NCI-H1092 treated with DMSO at 0.1 percent for 48 hours (cell line): Measurements from ENCODE around the gene YARS2.

ENCODE experiments used
- DNase-seq: peaks from one replicate; lab custom pipeline; 2025; lab: John Stamatoyannopoulos, UW

The YARS2 gene

DNA sequence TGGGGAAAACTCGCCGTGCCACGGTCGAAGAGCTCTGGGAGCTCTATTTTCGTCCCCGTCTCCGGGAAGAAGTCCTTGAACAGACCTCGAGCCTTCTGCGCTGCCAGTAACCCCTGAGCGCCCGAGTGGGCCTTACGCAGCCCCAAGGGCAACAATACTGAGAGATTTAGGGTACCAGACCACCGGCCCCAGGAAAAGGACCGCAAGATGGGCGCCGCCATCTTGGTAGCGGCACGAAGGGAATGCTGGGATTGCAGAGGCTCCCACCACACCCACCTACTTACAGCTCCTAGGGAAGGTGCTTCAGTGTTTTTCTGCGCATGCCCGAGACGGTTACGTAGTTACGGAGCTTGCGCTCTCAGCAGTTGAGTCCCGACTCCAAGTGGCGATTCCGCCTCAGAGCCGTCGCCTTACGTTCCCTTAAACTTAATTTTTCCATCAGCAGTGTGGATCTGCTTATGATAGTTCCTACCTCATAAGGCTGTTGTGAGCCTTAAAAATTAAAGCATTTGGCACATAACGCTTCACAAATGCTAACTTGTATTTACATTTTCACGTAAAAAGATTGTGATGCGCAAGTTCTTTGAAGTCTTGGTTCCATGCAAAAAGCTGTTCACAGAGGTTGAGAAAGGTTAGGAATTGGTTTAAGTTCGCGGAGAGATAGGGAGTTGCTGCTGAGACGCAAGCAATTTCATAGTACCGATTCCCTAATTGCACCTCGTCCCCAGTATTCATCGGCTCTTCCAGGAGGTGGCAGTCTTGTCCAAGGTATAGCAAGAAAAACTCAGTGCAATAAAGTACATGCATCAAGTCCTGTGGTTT, at the start of gene YARS2:
Gene YARS2, minus strand, starts transcription at position 244 of the 822 bp plus-strand sequence. Its CDS starts 23 bp downstream, at position 221.
- DNase-seq, result peak; percentile 97

DNA sequence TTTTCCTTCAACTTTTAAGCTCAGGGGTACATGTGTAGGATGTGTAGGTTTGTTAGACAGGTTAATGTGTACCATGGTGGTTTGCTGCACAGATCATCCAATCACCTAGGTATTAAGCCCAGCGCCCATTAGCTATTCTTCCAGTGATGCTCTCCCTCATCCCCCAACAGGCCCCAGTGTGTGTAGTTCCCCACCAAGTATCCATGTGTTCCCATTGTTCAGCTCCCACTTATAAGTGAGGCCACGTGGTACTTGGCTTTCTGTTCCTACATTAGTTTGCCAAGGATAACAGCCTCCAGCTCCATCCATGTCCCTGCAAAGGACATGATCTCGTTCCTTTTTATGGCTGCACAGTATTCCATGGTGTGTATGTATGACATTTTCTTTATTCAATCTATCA, 48.6 kb upstream of the YARS2 start:
- no peak for DNase-seq

GRCh38 chr12:32801269-32801980, 45.7 kb upstream of the YARS2 start:
- DNase-seq, result no peak

GRCh38 chr12:32794281-32794680, 38.6 kb upstream of the YARS2 start:
- no peak for DNase-seq

DNA sequence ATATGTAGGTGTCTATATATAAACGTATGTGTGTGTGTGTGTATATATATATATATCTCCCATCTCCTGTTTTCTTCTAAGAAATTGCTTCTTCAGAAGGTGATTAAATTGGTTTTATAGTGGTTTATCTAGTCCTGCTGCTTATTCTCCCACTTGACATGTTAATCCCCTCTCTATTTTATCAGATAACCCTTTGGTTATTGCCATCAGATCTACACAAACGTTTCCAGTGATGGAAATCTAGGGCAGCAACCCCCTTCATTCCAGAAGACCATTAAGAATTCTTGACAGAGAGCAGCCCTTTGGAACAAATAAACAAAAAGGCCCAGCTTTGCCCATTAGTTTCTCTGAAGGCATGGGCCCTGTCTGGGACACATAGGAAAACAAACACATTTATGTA, 34.2 kb upstream of the YARS2 start:
- DNase-seq, result no peak

DNA sequence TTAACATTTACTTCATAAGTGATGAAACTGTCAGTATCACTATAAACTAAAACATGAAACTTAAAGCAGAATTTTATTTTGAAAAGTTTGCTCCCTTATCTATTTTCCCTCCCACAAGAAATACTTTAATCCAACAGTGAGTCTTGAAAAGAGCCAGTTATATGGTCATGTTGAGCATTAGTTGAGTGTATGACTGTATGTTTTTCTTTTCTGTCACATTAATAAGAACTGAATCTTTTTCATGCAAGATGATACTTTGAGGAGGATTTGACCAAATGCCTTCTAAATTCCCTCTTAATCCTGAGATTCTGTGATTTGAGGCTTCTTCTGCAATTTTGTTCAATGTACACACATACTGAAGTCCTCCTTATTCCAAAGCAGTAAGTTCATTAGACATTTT, 33.7 kb upstream of the YARS2 start:
- DNase-seq, result no peak

DNA sequence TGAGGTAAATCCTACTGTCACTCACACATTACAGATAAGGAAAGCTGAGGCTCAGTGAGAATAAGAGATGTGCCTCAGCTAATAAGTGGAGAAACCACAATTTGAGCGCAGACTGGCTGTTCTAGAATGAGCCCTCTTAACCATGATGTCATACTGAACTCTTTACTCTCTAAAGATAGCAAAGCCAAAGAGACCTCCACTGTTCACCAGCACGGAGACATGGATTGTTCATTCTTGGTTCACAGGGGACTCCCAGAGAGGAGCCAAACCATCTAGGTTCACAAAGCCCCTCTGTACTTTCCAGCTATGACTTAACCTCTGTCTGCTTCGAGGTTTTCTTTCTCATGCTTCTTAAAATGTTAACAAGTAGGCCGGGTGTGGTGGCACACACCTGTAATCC, 32.7 kb upstream of the YARS2 start:
- no peak for DNase-seq

GRCh38 chr12:32785557-32785956, 29.9 kb upstream of the YARS2 start:
- no peak for DNase-seq

DNA sequence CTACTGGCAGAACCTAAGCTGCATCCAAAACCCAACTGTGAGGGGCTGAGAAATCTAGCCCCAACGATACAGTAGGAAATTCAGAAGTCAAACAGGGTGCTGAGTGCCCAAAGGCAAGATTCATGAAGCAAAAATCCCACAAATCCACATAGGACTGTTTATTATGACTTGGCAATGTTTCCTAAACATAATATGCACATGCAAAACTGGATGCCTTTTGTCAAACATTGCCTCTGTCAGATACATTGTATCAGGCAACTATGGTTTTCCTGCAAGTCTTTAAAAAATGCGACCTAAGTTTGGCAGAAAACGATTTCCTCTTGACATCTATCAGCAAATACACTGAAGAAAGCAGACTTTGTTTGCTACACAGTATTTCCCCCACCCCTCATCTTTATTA, 27.3 kb upstream of the YARS2 start:
- DNase-seq, result no peak

GRCh38 chr12:32780071-32780470, 24.4 kb upstream of the YARS2 start:
- no peak for DNase-seq

DNA sequence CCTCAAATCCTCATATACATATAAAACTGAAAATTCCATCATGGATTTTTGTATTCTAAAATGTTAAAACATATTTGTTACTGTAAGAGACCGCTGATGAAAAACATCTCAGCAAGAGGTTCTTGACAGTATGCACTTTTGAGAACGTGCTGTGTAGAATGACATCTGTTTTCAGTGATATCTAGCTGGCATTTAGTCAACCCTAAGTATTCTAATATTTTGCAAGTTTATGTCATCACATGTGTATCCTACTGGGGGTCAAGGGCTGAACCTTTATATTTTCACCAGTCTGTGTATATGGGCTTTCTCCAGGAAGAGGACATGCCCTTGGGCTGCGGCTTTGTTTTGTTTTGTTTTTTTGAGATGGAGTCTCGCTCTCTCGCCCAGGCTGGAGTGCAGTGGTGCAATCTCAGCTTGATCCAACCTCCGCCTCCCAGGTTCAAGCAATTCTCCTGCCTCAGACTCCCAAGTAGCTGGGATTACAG, 22.0 kb upstream of the YARS2 start:
- DNase-seq, result no peak

GRCh38 chr12:32777159-32777558, 21.5 kb upstream of the YARS2 start:
- DNase-seq, result no peak

DNA sequence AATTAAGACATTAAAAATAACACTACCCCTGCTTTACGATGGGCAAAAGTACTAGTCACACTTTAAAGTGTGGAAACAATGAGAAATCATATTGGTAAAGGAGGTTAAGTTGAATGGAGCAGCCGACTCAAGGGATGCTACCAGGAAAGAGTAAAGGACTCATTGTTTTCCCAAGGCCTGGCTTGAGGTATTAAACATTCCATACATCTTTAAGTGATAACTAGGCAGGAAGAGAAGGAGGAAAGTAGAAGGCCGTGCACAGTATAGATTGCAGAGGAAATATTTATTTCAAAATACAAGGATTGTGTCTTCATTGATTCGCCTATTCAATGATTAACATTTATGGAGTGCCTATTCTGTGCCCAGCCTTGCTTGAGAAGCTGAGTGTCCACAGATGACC, 20.6 kb upstream of the YARS2 start:
- DNase-seq, result no peak

DNA sequence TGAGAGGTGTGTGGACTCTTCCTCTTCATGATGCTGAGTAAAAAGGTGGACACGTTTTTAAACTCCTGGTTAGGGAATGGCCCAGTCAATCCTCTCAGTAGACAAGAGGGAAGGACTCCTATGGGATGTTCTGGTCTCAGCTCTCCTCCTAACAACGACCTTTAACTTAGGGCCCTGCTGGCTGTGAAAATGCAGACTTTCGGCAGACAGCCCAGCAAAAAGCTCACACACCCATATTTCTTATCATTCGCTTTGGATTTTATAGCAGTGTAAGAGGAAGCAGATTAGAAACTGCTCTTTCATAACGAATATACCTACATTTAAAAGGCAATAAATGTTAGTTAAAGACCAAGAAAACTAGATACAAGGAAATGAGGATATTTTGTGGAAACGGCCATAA, 18.0 kb upstream of the YARS2 start:
- no peak for DNase-seq

DNA sequence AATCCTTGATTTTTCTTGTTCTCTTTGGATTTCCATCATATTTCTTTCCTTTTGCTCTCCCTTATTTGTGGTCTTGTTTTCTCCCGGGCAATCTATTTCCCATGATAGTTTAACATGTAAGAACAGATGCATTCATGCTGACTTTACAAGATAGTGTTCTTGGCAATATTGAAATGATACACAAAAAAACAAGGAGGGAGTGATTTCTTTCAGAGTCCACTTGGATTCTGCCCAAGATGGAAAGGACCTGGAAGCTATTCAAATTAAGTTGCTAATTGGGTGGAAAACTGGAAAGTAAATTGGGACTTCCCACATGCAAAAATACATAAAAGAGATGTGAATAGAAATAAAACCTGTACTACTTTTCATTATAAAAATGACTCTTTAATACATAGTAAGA, 14.4 kb upstream of the YARS2 start:
- no peak for DNase-seq

- DNase-seq, result no peak
Measured at GRCh38 chr12:32768518-32768917, 12.8 kb upstream of the YARS2 start.

- DNase-seq, result no peak
Measured at GRCh38 chr12:32765906-32766305, 10.2 kb upstream of the YARS2 start.

DNA sequence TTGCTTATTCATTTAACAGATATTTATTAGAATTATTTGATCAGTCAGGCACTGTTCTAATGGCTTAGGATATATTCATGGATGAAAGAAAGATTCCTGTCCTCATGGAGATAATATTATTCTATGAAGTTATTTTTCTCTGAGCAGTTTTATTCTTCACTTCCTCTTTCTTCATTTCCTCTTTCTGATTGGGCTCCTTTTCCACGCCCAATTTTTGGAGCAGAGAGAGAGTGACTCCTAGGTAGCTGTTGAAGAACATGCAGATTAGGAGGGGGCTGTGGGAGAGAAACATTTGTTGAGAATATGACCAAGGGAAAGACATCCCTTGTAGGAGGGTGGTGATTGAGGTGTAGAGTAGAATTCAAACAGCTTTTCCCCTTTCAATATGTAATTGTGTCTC, 6.0 kb upstream of the YARS2 start:
- DNase-seq, result no peak

- DNase-seq, result no peak
Measured at GRCh38 chr12:32757157-32757556, 1.5 kb upstream of the YARS2 start.

DNA sequence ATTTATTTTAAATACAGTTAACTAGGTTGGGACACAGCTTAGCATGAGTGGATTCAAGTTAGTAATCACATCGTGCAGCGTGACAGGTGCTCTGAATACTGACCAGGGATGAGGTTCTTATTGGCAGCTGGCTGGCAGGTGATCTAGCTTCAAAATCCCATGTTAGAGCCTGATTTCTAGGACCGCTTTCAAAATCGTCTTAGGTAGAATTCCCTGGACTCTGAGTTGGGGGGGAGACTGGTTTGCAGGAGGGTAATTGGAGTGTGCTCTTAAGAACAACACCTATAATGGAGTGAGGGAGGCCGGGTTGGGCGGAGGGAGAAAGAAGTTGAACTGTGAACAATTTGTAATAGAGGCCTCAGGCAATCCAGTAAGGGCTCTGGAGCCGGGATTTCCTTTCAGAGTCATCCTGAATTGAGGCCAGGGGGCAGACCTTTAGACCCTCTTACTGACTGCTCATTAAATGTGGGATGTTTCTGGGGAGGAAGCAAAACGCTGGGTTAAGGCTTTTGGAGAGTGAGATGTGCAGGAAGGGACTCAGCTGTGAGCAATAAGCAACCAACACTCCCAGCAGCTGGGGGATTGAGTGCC, 874 bp upstream of the YARS2 start:
- DNase-seq, result no peak

DNA sequence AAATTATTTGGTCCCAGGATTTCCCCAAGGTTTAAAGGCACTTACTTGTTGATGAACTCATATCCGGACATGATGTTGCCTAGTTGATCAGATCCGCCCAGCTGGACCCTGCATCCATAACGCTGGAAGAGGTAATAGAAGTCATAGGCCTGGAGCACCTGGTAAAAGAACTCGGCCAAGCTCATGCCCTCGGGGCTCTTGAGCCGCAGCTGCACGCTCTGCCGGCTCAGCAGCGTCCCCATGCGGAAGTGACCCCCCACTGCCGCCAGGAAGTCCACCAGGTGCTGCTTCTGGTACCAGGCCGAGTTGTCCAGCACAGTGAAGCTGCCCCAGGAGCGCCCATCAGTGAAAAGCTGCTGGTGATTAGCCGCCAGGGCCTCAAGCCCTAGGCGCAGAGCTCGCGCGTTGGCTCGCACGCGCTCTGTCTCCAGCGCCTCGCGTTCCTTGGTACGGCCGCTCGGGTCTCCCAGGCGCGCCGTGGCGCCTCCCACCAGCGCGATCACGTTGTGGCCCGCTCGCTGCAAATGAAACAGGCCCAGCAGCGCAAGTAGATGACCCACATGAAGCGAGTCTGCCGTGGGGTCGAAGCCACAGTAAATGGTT, 545 bp downstream of the YARS2 start:
- peak; percentile 72 for DNase-seq

DNA sequence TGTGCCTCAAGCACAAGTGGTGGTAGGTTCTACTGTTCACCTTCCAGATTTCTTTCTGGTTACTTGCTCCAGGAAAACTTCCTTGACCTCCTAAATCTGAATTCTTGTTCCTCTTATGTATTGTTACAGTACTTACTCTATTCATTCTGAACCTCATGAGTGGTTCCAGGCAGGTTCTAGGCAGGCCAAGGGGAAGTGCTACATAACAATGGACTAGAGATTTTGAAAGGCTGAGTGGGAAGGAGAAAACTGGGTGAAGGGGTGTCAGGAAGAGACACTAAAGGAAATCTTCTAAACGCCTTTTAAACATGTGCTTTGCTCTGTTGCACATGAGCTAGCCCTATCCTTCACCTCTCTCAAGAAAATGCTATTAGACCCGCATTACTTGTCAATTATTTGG, 1.6 kb downstream of the YARS2 start:
- DNase-seq, result no peak

- no peak for DNase-seq
Measured at GRCh38 chr12:32753605-32754004, 2.1 kb downstream of the YARS2 start.
